ENCODE results near the gene GRIN1. TPM values are rescaled to one million over a fixed set of nuclear protein-coding genes. Genes with fewer than 3 reads are reported as not detected.

The GRIN1 gene
- total RNA-seq, 1 donor from 2014 or later, result 0.77 TPM

GRCh38 chr9:137214620-137215019 is 75.7 kb downstream of the GRIN1 start:
- H3K9me3 Mint-ChIP-seq (ENCODE audit: low read depth), result no peaks in the 10 kb centered on the region
- no peak overlapping the region for H3K4me3 Mint-ChIP-seq (ENCODE audit: low read depth)
- H3K27ac Mint-ChIP-seq, result no peak overlapping the region
- no peaks in the 10 kb centered on the region for H3K27me3 Mint-ChIP-seq
- no peak for TF ChIP-seq CTCF (IDR thresholded peaks at IDR 0.05; ENCODE audit: unreplicated experiment)
- peaks cover 4% of the 10 kb centered on the region for H3K36me3 Mint-ChIP-seq (ENCODE audit: insufficient read depth)
- DNase-seq (ENCODE audit: low spot score, unreplicated experiment), result no peak
- peaks cover 10% of the 10 kb centered on the region for H3K4me1 Mint-ChIP-seq (ENCODE audit: low read depth)

DNA sequence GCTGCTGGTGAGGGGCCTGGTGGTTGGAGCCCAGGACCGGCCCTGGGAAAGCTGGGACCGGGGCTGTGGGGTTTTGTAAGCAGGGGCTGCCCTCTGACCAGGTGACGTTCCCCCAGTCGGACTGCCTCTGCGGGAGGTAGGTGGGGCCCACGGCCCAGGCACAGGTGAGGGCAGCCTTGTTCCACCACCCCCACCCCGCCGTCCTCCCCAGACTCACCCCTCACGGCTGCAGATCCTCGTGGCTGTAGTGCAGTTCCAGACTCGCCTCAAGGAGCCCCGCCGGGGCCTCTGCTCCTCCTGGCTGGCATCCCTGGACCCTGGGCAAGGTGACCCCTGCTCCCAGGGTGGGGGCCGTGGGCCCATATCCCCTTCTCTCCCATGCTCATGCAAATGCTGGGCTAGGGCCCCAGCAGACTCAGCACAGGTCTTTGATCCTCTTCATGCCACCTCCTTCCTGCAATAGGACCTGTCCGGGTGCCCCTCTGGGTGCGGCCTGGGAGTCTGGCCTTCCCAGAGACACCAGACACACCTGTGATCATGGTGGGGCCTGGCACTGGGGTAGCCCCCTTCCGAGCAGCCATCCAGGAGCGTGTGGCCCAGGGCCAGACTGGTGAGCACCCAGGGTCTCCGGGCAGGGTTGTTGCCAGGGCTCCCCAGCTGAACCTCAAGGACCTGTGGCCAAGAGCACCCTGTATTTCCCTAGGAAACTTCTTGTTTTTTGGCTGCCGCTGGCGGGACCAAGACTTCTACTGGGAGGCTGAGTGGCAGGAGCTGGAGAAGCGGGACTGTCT is 76.4 kb downstream of the GRIN1 start:
- Mint-ChIP-seq H3K4me3 (ENCODE audit: low read depth) (no peak overlapping the region), H3K36me3 (ENCODE audit: insufficient read depth) (peaks cover 4% of the 10 kb centered on the region), H3K4me1 (ENCODE audit: low read depth) (peaks cover 10% of the 10 kb centered on the region), H3K9me3 (ENCODE audit: low read depth) (no peaks in the 10 kb centered on the region), H3K27me3 (no peaks in the 10 kb centered on the region), H3K27ac (no peak overlapping the region)
- no peak for DNase-seq (ENCODE audit: low spot score, unreplicated experiment)
- TF ChIP-seq CTCF (IDR thresholded peaks at IDR 0.05; ENCODE audit: unreplicated experiment), result no peak

GRCh38 chr9:137216188-137216965 is 77.4 kb downstream of the GRIN1 start:
- no peak for DNase-seq (ENCODE audit: low spot score, unreplicated experiment)
- Mint-ChIP-seq H3K27me3 (no peaks in the 10 kb centered on the region), H3K4me3 (ENCODE audit: low read depth) (no peak overlapping the region), H3K9me3 (ENCODE audit: low read depth) (no peaks in the 10 kb centered on the region), H3K36me3 (ENCODE audit: insufficient read depth) (peaks cover 3% of the 10 kb centered on the region), H3K4me1 (ENCODE audit: low read depth) (peaks cover 10% of the 10 kb centered on the region), H3K27ac (no peak overlapping the region)
- TF ChIP-seq CTCF (IDR thresholded peaks at IDR 0.05; ENCODE audit: unreplicated experiment), result no peak

DNA sequence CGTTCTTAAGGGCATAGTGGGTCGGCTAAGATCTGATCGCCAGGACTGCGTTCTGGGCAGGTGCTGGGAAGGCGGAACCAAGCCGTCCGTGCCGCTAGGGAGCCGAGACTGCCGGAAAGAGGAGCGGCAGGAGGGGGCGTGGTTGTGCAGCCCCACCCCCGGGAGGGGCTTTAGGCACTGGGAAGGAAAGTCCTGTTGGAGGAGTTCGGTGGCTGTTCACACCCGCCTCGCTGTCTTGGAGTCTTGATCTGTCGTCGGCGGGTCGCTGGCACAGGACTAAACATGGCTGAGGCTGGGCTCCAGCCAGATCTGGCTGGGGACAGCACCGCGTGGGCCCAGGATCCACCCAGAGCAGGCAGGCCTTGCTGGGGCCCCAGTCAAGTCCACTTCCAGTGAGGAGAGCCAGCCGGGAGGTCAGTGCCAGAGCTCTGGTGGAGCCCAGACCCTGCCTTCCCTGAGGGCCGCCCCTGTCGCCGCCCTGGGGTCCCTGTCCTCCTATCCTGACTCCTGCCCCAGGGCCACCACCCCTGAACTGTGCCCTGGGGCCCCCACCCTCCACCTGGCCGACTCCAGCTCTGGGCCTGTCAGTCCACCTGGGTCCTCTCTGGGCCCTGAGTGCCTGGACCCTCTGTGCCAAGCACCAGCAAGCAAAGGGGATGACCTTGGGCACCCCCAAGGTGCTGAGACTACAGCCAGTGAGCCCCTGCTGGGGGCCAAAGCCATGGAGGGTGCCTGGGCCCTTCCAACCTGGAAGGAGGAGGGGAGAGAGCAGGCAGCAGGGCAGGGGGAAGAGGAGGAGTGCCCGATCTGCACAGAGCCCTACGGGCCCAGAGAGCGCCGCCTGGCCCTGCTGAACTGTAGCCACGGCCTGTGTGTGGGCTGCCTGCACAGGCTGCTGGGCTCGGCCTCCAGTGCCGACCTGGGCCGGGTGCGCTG is 78.6 kb downstream of the GRIN1 start:
- H3K4me1 Mint-ChIP-seq (ENCODE audit: low read depth), result peaks cover 10% of the 10 kb centered on the region
- DNase-seq (ENCODE audit: low spot score, unreplicated experiment), result no peak
- H3K4me3 Mint-ChIP-seq (ENCODE audit: low read depth), result no peak overlapping the region
- H3K9me3 Mint-ChIP-seq (ENCODE audit: low read depth), result no peaks in the 10 kb centered on the region
- no peak for TF ChIP-seq CTCF (IDR thresholded peaks at IDR 0.05; ENCODE audit: unreplicated experiment)
- H3K27me3 Mint-ChIP-seq, result no peaks in the 10 kb centered on the region
- H3K27ac Mint-ChIP-seq, result no peak overlapping the region
- H3K36me3 Mint-ChIP-seq (ENCODE audit: insufficient read depth), result peaks cover 3% of the 10 kb centered on the region

All from progenitor cell of endocrine pancreas (in vitro differentiated cells).